ENCODE data around the gene GIMAP8.

GIMAP8 gene

GRCh38 chr7:150420242-150420641 is 30.2 kb upstream of the GIMAP8 start:
- TF ChIP-seq CTCF (conservative IDR thresholded peaks at IDR 0.05; ENCODE audit: control insufficient read depth, insufficient read depth, low read depth, low read length) = no peak
- DNase-seq (ENCODE audit: low read depth) = no peak
- no peak overlapping the region for H3K4me3 ChIP-seq (ENCODE audit: control insufficient read depth, low read depth, low read length)

GRCh38 chr7:150420987-150421674 is 29.3 kb upstream of the GIMAP8 start:
- DNase-seq (ENCODE audit: low read depth) = peak; percentile 69
- peak; percentile 83 for TF ChIP-seq CTCF (conservative IDR thresholded peaks at IDR 0.05; ENCODE audit: control insufficient read depth, insufficient read depth, low read depth, low read length)

GRCh38 chr7:150421831-150422230 is 28.6 kb upstream of the GIMAP8 start:
- TF ChIP-seq CTCF (conservative IDR thresholded peaks at IDR 0.05; ENCODE audit: control insufficient read depth, insufficient read depth, low read depth, low read length) = no peak
- H3K4me3 ChIP-seq (ENCODE audit: control insufficient read depth, low read depth, low read length) = no peak overlapping the region
- DNase-seq (ENCODE audit: low read depth) = no peak

More at GRCh38 chr7:150420987-150421674, 29.3 kb upstream of the GIMAP8 start:
- no peak overlapping the region for H3K4me3 ChIP-seq (ENCODE audit: control insufficient read depth, low read depth, low read length)

- DNase-seq (ENCODE audit: low read depth) = no peak
- no peak for TF ChIP-seq CTCF (conservative IDR thresholded peaks at IDR 0.05; ENCODE audit: control insufficient read depth, insufficient read depth, low read depth, low read length)
Observed at GRCh38 chr7:150425670-150426069, 24.8 kb upstream of the GIMAP8 start.

GRCh38 chr7:150428671-150429451 is 21.6 kb upstream of the GIMAP8 start:
- no peak overlapping the region for H3K4me3 ChIP-seq (ENCODE audit: control insufficient read depth, low read depth, low read length)
- DNase-seq (ENCODE audit: low read depth) = peak; percentile 82
- no peak for TF ChIP-seq CTCF (conservative IDR thresholded peaks at IDR 0.05; ENCODE audit: control insufficient read depth, insufficient read depth, low read depth, low read length)

More at GRCh38 chr7:150425670-150426069, 24.8 kb upstream of the GIMAP8 start:
- H3K4me3 ChIP-seq (ENCODE audit: control insufficient read depth, low read depth, low read length) = no peak overlapping the region

GRCh38 chr7:150429699-150430098 is 20.7 kb upstream of the GIMAP8 start:
- no peak overlapping the region for H3K4me3 ChIP-seq (ENCODE audit: control insufficient read depth, low read depth, low read length)
- TF ChIP-seq CTCF (conservative IDR thresholded peaks at IDR 0.05; ENCODE audit: control insufficient read depth, insufficient read depth, low read depth, low read length) = no peak
- DNase-seq (ENCODE audit: low read depth) = no peak
